Dedifferentiated amniotic fluid mesenchymal stem cell (primary cell): ENCODE results near the gene ATXN3.

ENCODE experiments used
- DNase-seq: peaks from one replicate; pipeline ENCODE4 v3.0.0-alpha.2; 2016; ENCODE audit errors: extremely low spot score

ATXN3 gene

GRCh38 chr14:92106143-92106926 is at the start of gene ATXN3:
ATXN3 (minus strand) TSS chr14:92106582; CDS start chr14:92106552, 30 bp downstream.
- DNase-seq, result peak; percentile 99

GRCh38 chr14:92154283-92154942 is 48.0 kb upstream of the ATXN3 start:
- DNase-seq, result peak; percentile 44

GRCh38 chr14:92153581-92153980 is 47.2 kb upstream of the ATXN3 start:
- no peak for DNase-seq

GRCh38 chr14:92144708-92145107 is 38.3 kb upstream of the ATXN3 start:
- DNase-seq, result no peak

DNA sequence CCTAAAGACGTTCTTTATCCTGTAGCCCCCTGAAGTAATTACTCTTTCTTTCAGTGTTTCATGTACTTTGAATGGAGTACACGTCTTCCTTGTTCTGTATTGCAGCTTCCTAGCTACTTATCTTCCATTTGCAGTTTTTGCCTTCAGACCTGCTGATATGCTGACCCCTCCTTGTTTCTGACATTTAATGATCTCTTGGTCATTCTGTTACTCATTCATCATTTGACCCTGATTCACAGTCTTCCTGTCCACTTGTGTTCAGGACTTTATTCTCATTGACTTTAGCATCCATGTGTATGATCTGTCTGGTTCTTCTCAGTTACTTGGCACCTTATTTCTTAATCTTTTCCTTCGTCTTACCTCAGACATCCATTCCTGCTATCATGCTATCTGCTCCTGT is 37.6 kb upstream of the ATXN3 start:
- DNase-seq, result no peak

DNA sequence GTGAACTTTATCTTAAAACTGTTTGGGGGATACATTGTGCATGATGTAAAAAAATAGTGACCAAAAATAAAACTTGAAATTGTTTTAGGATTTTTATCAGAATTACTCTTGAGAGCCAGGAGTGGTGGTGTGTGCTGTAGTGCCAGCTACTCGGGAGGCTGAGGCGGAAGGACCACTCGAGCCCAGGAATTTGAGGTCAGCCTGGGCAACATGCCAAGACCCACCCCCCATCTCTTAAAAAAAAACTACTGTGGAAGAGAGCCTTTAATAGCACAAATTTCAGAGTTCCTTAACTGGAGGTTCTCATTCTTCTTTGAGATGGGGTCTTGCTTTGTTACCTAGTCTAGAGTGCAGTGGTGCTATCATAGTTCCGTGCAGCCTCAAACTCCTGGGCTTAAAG is 36.9 kb upstream of the ATXN3 start:
- no peak for DNase-seq

DNA sequence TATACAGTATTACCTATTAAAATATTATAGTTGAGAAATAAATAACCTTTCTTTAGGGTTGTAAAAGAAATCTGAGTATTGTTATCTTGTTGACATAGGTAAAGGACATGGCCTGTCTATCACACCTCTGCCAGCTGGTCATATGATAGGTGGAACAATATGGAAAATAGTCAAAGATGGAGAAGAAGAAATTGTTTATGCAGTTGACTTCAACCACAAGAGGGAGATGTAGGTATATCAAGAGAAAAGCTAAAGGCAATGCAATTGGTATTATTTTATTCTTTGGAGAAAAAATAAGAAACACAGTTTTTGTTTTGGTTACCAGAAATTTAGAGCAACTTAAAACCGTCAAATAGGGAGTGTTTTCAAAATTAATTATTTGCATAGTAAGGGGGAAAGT is 28.9 kb upstream of the ATXN3 start:
- peak; percentile 36 for DNase-seq

GRCh38 chr14:92134456-92134855 is 28.1 kb upstream of the ATXN3 start:
- no peak for DNase-seq

- DNase-seq, result no peak
Measured at GRCh38 chr14:92122761-92123160, 16.4 kb upstream of the ATXN3 start.

DNA sequence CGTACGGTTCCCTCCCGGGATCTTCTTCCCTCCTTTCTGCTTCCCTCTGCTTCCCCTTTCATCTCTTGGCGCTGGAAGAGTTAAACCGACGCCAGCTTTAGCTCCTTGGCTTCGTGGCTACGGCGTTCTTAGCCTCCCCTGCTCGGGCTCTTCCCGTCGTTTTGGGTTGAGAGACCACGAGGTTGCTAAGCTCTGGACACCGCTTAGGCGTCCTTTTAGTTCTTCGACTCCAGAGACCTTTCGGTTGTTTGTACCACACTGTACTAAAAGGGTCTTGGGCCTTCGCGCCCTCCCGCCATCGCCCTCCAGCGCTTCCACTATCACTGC is 15.9 kb upstream of the ATXN3 start:
- DNase-seq, result no peak

DNA sequence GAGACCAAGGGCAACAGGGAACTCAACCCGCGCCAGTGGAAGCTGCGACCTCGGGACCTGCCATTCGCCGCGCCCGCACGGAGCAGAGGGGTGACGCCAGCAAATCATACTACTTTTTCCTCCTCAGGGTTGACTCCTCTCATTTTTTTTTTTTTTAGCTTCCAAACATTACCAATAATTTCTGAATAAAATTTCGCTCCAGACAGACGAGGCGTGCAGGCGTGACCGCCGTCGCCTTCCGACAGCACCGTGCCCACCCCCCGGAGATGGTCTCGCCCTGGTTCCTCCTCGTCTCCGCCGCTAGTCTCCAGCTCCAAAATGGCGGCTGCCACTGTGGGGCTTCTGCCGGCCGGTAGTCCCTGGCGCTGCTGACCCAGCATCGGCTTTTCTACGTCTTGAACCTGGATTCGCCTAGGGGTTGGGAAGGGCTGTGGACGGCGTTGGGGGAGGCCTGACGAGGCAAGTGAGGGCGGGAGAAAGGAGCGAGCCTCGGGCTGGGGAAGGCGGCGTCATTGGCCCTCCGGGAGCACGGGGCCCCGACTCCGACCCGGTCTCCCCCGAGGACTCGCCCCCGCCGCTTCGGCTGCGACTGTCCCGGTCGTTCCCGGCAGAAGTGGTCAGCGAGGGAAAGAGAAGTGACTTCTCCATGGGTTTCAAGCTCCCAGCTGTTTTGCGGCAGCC is 15.4 kb upstream of the ATXN3 start, which contains the start of the genes CPSF2 and NDUFB1:
TSS of gene CPSF2 (plus strand) at position 300 of the 681 bp plus-strand sequence. CDS start 9,016 bp downstream, outside the sequence.
TSS of gene NDUFB1 (minus strand) at position 37 of the 681 bp plus-strand sequence. CDS start 4,069 bp downstream, outside the sequence.
- peak; percentile 67 for DNase-seq

DNA sequence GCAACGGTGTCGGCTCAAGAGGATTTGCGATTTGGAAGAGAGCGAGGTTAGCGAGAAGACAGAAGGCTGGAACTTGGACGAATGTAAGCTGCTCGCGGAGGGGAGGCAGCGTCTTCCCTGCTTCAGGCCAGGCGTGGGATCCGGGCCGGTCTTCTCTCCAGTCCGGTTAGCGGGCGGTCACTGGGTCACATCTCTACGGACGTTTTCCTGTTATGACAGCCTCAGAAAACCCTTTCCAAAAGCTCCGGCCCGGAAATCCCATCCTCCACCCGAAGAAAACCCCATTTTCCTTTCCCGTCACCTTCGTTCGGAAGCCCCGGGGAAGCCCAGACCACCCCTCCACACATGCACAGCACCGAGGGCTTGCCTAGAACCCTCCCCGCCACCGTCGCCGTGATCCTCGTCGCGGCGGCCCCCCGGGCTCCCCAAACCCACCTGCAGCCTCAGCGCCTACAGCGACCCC is 14.9 kb upstream of the ATXN3 start:
- DNase-seq, result no peak

DNA sequence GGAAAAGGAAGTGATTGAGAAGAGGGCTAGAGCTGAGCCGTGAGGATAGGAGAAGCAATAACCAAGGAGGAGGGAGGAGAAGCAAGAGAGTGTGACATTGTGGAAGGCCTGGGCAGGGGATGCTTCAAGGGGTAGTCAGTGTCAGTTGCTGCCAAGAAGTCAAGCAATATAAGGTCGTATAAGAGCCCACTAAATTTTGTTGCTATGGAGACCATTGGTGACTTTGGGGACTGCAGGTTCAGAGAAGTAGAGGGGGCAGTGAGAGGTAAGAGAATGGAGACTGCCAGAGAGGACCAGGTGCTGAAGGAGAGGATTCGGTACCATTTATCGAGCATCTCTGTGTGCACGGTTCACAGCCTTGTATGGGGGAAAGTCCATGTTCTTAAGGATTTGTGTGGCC is 3.1 kb upstream of the ATXN3 start:
- no peak for DNase-seq

- DNase-seq, result no peak
Measured at GRCh38 chr14:92108345-92109254, 2.2 kb upstream of the ATXN3 start.

DNA sequence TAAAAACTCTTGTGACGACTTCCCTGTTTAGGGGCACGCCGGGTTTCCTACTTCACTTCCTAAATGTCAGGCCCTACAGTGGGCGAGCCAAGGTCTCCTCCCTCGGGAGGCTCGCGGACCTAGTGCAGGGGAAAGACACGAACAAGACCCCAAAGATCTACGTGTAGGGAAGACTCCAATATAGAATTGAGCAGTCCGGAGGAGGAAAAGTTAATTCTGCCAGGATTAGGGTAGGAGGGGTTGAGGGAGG is 564 bp downstream of the ATXN3 start:
- no peak for DNase-seq

DNA sequence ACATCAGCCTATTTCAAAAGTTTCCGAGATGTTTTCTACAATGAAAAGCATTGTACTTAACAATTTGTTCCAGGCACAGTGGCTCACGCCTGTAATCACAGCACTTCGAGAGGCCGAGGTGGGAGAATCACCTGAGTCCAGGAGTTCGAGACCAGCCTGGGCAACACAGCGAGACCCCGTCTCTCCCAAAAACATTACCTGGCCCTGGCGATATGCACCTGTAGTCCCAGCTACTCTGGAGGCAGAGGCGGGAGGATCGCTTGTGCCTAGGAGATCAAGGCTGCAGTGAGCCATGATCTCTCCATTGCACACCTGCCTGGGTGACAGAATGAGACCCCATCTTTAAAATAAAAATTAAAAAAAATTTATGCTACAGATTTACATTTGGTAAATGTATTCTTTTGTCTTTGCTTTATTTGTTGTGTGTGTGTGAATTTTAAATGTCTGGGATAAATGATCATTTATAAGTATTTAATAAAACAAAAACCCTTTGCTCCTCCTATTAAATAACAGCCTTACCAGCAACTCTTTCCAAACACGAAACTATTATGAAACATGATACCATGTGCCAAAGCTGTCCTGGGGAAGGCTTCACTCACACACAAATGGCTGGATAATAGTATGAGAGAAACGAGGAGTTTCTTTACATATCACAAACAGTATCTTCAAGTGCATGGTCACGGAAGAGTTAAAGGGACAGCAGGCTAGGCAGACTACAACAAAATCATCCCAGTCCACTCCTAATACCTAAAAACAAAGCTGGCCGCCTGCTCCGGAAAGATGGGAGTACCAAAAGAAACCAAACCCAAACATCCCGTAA is 1.1 kb downstream of the ATXN3 start:
- peak; percentile 22 for DNase-seq

DNA sequence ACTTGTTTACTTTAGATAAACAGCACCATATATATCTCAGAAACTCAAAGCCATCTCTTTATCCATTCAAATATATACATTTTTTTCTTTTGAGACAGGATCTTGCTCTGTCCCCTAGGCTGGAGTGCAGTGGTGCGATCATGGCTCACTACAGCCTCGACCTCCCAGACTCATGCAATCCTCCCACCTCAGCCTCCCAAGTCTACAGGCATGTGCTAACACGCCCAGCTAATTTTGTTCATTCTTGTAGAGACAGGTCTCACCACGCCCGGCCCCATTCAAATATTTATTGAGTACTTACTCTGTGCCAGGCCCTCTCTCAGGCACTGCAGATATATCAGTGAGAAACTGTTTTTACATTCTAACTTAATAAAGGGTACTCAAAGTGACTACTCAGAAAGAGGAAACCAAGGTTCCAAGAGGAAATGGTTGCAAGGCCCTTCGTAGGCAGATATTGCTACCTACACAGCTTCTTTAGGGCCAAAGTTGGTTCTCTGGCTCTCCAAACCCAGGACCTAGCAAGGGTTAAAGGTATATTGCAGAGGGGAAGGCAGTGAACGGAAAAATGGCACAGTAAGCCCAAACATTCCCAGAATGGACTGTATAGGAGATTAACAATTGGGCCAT is 2.9 kb downstream of the ATXN3 start:
- no peak for DNase-seq

DNA sequence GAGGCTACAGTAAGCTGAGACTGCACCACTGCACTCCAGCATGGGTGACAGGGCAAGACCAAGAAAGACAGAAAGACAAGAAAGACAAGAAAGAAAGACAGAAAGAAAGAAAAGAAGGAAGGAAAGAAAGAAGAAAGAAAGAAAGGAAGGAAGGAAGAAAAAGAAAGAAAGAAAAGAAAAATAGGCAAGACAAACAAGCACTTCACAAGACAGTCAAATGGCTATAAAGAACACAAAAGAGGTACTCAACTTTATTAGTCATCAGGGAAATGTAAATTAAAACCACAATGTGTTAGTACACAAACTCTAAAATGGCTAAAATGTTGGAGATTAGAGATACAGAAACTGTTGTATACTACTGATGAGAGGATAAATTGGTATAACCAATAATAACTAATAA is 6.6 kb downstream of the ATXN3 start:
- no peak for DNase-seq

DNA sequence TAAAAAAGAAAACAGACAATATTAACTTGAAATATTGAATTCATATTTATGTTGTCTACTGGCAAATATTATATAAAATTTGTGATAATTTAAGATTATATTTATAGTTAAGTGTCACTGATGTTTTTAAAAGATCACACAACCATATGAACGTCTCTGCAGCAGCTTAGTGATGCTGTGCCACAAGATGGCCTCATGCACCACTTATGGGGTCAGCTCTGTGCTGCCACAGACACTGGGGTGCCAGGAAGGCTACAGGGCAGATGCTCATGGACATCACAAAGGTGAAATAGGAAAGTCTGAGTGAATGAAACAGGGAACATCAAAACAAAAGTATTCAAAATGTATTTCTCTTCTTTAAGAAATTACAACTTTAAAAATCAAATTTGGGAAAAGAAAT is 13.1 kb downstream of the ATXN3 start:
- DNase-seq, result no peak

- no peak for DNase-seq
Measured at GRCh38 chr14:92088494-92088893, 17.9 kb downstream of the ATXN3 start.
